NCI-H1092 treated with DMSO at 0.1 percent for 48 hours (cell line): Measurements from ENCODE around the gene KCTD11.
"Not testable (repeated sequence)": the region's sequence is repeated elsewhere in the genome, so short reads cannot be mapped to it uniquely, and the experiment has no call there.

Source experiments
- DNase-seq: peaks from one replicate; lab custom pipeline; 2025; lab: John Stamatoyannopoulos, UW

The KCTD11 gene

GRCh38 chr17:7322520-7323194 lies 29.3 kb upstream of the KCTD11 start:
- no peak for DNase-seq

DNA sequence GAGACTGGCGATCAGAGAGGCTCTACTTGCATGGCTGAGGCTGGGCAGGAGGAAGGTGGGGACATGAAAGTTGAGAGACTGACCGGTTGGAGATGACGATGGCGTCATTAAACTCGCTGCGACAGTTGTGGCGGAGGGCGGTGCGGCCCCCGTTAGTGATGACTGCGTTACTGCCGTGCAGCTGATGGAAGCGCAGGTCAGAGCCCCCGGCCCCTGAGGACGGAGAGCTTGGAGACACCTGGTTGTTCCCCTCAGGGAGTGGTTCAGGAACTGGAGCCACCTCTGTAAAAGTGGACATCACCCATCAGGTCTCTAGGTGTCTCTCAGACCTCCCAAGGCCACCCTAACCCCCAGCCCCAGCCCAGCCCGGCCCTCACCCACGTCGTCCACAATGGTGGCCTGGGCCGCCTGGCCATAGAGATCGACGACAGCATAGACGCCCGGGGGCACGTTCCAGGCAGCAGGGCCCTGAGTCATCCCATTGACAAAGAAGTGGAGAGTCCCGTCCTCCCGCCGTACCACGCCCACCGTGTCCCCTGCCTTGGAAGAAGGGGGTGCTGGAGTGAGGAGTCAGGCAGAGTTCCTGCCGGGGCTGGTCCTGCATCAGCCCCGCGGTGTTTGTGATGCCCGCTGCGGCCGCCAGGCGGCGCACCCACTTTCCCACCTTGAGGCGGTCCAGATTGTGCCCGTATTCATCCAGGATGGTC lies 28.1 kb upstream of the KCTD11 start:
- DNase-seq = no peak

GRCh38 chr17:7324438-7324779 lies 27.6 kb upstream of the KCTD11 start:
- DNase-seq = no peak

DNA sequence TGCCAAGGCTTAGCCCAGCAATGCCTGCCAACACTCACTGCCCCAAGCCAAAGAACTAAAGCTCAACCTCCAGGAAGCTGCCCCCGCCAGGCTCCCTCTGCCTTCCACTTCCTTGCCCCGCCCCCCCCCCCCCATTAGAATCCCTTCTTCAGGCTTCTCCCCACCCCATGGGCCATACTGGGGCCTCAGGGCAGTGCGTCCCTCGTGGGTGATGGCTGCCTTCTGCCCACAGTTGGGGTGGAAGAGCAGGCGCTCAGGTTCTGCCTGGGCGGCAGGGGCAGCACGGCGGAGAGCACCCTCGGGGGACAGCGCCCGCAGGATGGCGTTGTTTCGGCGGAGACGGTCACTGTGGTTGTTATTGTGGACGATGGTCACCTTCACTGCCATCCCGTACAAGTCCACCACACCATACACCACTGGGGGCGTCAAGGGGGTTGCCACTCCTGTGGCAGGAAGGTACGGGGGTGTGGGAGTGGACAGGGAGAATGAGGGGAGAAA lies 26.9 kb upstream of the KCTD11 start:
- DNase-seq = no peak

- no peak for DNase-seq
Measured at GRCh38 chr17:7326186-7326585, 25.8 kb upstream of the KCTD11 start.

- DNase-seq = no peak
Measured at GRCh38 chr17:7327056-7327455, 24.9 kb upstream of the KCTD11 start.

- no peak for DNase-seq
Measured at GRCh38 chr17:7327501-7327900, 24.5 kb upstream of the KCTD11 start.

- no peak for DNase-seq
Measured at GRCh38 chr17:7328009-7328408, 24.0 kb upstream of the KCTD11 start.

GRCh38 chr17:7328840-7329373 lies 23.1 kb upstream of the KCTD11 start, which contains the start of gene NEURL4:
Gene NEURL4, minus strand, starts transcription at chr17:7329335. Its CDS starts 23 bp downstream, at chr17:7329312.
- peak; percentile 4 for DNase-seq

- peak; percentile 95 for DNase-seq
Measured at GRCh38 chr17:7329374-7329996, 22.5 kb upstream of the KCTD11 start.

GRCh38 chr17:7329997-7330637 lies 21.8 kb upstream of the KCTD11 start:
- DNase-seq = peak; percentile 72

DNA sequence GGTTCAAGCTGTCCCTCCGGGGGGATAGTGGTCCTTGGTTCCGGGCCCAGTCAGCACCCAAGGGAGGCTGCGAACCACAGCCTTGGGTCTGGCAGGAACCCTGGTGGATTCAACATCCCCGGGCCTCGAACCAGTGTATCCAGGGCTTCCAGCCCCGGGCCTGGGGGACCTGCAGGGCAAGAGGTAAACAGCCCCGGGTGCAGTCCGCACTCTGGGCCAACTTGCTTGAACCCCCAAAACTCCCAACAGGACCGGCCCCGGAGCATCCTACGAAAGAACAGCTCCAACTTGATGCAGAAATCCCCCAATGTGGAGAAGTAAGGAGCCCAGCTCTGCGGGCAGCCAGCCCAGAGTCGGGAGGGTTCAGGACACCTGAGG lies 21.3 kb upstream of the KCTD11 start:
- DNase-seq = no peak

GRCh38 chr17:7332111-7332510 lies 19.9 kb upstream of the KCTD11 start:
- DNase-seq = no peak

GRCh38 chr17:7332600-7333069 lies 19.3 kb upstream of the KCTD11 start:
- not testable (repeated sequence) for DNase-seq

DNA sequence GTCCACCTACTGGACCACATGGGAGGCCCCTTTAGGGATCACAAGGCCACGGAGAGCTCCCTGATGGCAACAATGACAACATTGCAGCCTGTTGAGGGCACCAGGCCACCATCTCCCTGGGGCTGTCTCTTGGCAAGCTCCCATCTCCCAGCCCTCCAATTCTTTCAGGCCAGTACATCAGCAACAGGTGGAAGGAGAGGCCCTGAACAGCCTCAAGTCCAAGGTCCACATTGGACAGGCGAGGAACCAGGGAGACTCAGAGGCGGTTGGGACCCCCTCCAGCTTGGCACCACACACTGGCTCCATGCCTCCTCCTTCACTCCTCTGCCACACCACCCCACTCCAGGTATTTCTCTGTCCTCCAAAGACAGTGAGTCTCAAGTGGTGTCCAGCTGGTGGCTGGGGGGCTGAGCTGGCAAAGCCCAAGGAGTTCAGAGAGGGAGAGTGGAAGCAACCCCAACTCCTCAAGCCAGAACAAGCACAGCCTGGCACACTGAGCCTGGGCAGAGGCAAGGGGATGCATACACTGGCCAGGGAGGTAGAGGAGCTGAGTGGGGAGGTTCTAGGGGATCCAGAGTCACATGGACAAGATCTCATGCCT lies 16.9 kb upstream of the KCTD11 start:
- no peak for DNase-seq

GRCh38 chr17:7335765-7336164 lies 16.2 kb upstream of the KCTD11 start:
- not testable (repeated sequence) for DNase-seq

- DNase-seq = no peak
Measured at GRCh38 chr17:7336240-7337175, 15.5 kb upstream of the KCTD11 start, which contains the start of gene ACAP1. Gene ACAP1, plus strand, starts transcription at chr17:7336529. Its CDS starts 206 bp downstream, at chr17:7336735.

DNA sequence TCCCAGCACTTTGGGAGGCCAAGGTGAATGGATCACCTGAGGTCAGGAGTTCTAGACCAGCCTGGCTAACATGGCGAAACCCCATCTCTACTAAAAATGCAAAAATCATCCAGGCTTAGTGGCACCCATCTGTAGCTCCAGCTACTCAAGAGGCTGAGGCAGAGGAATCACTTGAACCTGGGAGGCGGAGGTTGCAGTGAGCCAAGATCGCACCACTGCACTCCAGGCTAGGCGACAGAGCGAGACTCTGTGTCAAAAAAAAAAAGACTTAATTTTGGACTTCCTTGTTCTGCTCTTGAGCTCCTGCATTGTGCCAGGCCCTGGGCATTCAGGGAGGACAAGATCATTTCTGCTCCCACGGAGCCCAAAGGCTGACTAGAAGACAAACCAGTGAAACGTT lies 14.4 kb upstream of the KCTD11 start:
- not testable (repeated sequence) for DNase-seq

- no peak for DNase-seq
Measured at GRCh38 chr17:7340179-7340578, 11.8 kb upstream of the KCTD11 start.

- DNase-seq = no peak
Measured at GRCh38 chr17:7341842-7342241, 10.1 kb upstream of the KCTD11 start.

GRCh38 chr17:7343250-7343649 lies 8.7 kb upstream of the KCTD11 start:
- DNase-seq = no peak
